Immature natural killer cell (primary cell): ENCODE data around the gene FMN2. TPM values are rescaled to one million over a fixed set of nuclear protein-coding genes. Genes with fewer than 3 reads are reported as not detected.

Experiments
- DNase-seq, 3 donors: peaks; one replicate each; pipeline ENCODE4 v3.0.0; 2022; ENCODE audit warnings: mixed read lengths in 1 of 3
- H3K27ac Mint-ChIP-seq, 6 donors: one replicate each; pipeline ENCODE4 v1.8.0; 2020; ENCODE audit warnings: mixed read lengths in 6 of 6, mild to moderate bottlenecking in 5 of 6, inconsistent platforms in 4 of 6, moderate library complexity in 3 of 6
- H3K27me3 Mint-ChIP-seq, 3 donors: one replicate each; pipeline ENCODE4 v1.8.0; 2020 to 2021; ENCODE audit warnings: low read depth in 3 of 3, mild to moderate bottlenecking in 3 of 3, mixed read lengths in 3 of 3, moderate library complexity in 3 of 3, inconsistent platforms in 1 of 3
- H3K36me3 Mint-ChIP-seq, 3 donors: one replicate each; pipeline ENCODE4 v1.8.0; 2020; ENCODE audit warnings: mixed read lengths in 3 of 3, inconsistent platforms in 2 of 3, mild to moderate bottlenecking in 2 of 3
- H3K4me1 Mint-ChIP-seq, 2 donors: one replicate each; pipeline ENCODE4 v1.8.0; 2020; ENCODE audit warnings: inconsistent platforms in 2 of 2, mild to moderate bottlenecking in 2 of 2, mixed read lengths in 2 of 2, moderate library complexity in 1 of 2
- H3K4me3 Mint-ChIP-seq, 5 donors: one replicate each; pipeline ENCODE4 v1.8.0; 2020; ENCODE audit warnings: mild to moderate bottlenecking in 5 of 5, mixed read lengths in 5 of 5, inconsistent platforms in 3 of 5, moderate library complexity in 3 of 5
- H3K9me3 Mint-ChIP-seq, 6 donors: one replicate each; pipeline ENCODE4 v1.8.0; 2020; ENCODE audit warnings: mild to moderate bottlenecking in 6 of 6, mixed read lengths in 6 of 6, inconsistent platforms in 4 of 6, moderate library complexity in 3 of 6
- polyA plus RNA-seq, 3 donors: library from polyadenylated mRNA; unstranded; fragments of 300-500 nt; fragmentation: Illumina TruSeq; gene quantifications; one replicate each; pipeline ENCODE4 v1.2.3, GENCODE V29; 2021

Gene FMN2
- polyA plus RNA-seq, 3 donors from 2014 or later = not detected

- Mint-ChIP-seq H3K27me3 (peaks cover 0 to 2% (median 2%) of the 10 kb centered on the region in 3 donors), H3K27ac (no peak overlapping the region), H3K36me3 (no peaks in the 10 kb centered on the region), H3K4me1 (no peaks in the 10 kb centered on the region), H3K9me3 (peaks cover 0 to 6% (median 1%) of the 10 kb centered on the region in 6 donors), H3K4me3 (no peak overlapping the region)
- DNase-seq = no peak
Measured at GRCh38 chr1:240420766-240421165, 329.1 kb downstream of the FMN2 start.

GRCh38 chr1:240423246-240423924 lies 331.7 kb downstream of the FMN2 start:
- H3K36me3 Mint-ChIP-seq = no peaks in the 10 kb centered on the region
- no peak overlapping the region for H3K27ac Mint-ChIP-seq
- no peak overlapping the region for H3K4me3 Mint-ChIP-seq

GRCh38 chr1:240424740-240425464 lies 333.2 kb downstream of the FMN2 start:
- Mint-ChIP-seq H3K4me1 (no peaks in the 10 kb centered on the region), H3K27me3 (peaks cover 0 to 4% (median 0%) of the 10 kb centered on the region in 3 donors), H3K4me3 (no peak overlapping the region), H3K27ac (no peak overlapping the region), H3K9me3 (peaks cover 0 to 6% (median 0%) of the 10 kb centered on the region in 6 donors), H3K36me3 (no peaks in the 10 kb centered on the region)
- DNase-seq = no peak

More at GRCh38 chr1:240423246-240423924, 331.7 kb downstream of the FMN2 start:
- peaks cover 0 to 6% (median 0%) of the 10 kb centered on the region in 6 donors for H3K9me3 Mint-ChIP-seq
- no peak for DNase-seq
- no peaks in the 10 kb centered on the region for H3K4me1 Mint-ChIP-seq
- H3K27me3 Mint-ChIP-seq = peaks cover 0 to 2% (median 0%) of the 10 kb centered on the region in 3 donors

DNA sequence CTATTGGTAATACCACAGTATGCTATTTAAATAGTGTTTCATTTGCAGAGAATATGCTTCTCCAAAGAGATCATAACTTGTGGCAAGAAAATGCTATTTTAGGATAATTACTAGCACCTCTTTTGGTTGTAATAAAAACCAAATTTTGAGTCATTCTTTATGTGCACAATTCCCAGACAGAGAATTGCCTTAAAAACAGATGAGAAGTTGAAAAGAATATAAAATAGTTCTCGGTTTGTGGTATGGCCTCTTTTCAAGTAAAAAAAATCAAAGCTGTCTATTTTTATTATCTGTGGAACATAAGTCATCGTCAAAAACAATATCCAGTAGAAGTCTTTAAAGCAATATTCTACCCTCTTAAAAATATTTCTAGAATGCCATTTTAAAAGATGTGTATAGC lies 334.4 kb downstream of the FMN2 start:
- no peak overlapping the region for H3K27ac Mint-ChIP-seq
- H3K9me3 Mint-ChIP-seq = no peaks in the 10 kb centered on the region
- peaks cover 0 to 4% (median 0%) of the 10 kb centered on the region in 3 donors for H3K27me3 Mint-ChIP-seq
- no peak overlapping the region for H3K4me3 Mint-ChIP-seq
- no peak for DNase-seq
- H3K4me1 Mint-ChIP-seq = no peaks in the 10 kb centered on the region
- no peaks in the 10 kb centered on the region for H3K36me3 Mint-ChIP-seq

DNA sequence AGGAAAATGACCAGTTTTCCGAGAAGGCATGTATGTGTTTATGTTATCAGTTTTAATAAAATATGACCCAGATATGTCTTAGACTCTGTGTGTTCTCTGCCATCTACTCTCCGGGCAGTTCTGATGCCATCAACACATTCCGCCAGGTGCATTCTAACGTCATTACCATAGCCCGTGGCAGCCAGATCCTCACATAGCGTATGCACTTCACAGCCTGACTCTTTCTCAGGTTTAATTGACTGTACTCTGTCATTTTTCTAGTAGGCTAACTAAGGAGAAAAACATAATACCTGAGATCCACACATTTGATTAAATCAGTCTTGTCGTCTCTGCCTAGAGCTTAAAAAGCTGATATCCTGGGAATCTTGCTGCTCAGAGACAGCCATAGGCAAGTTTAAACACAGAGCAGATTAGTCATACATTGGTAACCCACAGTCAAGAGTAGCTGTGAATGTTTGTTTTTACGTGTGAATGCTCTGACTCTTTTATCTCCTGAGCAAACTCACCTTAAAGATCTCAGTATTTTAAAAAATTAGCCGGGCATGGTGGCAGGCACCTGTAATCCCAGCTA lies 344.4 kb downstream of the FMN2 start:
- no peaks in the 10 kb centered on the region for H3K9me3 Mint-ChIP-seq

GRCh38 chr1:240441669-240442068 lies 350.0 kb downstream of the FMN2 start:
- Mint-ChIP-seq H3K27me3 (peaks cover 2 to 5% (median 5%) of the 10 kb centered on the region in 3 donors), H3K27ac (no peak overlapping the region), H3K9me3 (no peaks in the 10 kb centered on the region), H3K4me1 (no peaks in the 10 kb centered on the region), H3K36me3 (no peaks in the 10 kb centered on the region), H3K4me3 (no peak overlapping the region)
- no peak for DNase-seq

More for the DNA sequence above, 344.4 kb downstream of the FMN2 start:
- Mint-ChIP-seq H3K27ac (no peak overlapping the region), H3K36me3 (no peaks in the 10 kb centered on the region), H3K4me1 (no peaks in the 10 kb centered on the region), H3K4me3 (no peak overlapping the region), H3K27me3 (peaks cover 0 to 2% (median 0%) of the 10 kb centered on the region in 3 donors)
- DNase-seq = no peak

DNA sequence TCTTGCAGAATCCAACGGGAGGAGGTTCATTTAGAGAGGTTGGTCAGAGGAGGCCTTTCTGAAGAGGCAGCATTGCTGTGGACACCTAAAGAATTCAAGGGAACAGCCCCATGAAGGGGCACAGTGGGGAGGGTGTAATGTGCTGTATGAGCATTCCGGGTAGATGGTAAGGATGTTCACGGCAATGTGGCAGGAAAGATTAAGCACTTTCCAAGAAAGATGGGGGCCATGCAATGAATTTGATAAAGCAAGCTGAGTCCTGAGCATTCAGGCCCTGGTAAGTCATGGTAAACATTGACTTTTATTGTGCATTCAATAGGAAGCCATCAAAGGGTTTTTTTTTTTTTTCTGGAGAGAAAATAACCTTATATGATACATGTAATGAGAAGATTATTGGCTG lies 353.7 kb downstream of the FMN2 start:
- no peak overlapping the region for H3K4me3 Mint-ChIP-seq
- DNase-seq = no peak
- H3K27me3 Mint-ChIP-seq = peaks cover 3 to 5% (median 4%) of the 10 kb centered on the region in 3 donors
- no peaks in the 10 kb centered on the region for H3K4me1 Mint-ChIP-seq
- no peak overlapping the region for H3K27ac Mint-ChIP-seq
- no peaks in the 10 kb centered on the region for H3K9me3 Mint-ChIP-seq
- H3K36me3 Mint-ChIP-seq = no peaks in the 10 kb centered on the region

DNA sequence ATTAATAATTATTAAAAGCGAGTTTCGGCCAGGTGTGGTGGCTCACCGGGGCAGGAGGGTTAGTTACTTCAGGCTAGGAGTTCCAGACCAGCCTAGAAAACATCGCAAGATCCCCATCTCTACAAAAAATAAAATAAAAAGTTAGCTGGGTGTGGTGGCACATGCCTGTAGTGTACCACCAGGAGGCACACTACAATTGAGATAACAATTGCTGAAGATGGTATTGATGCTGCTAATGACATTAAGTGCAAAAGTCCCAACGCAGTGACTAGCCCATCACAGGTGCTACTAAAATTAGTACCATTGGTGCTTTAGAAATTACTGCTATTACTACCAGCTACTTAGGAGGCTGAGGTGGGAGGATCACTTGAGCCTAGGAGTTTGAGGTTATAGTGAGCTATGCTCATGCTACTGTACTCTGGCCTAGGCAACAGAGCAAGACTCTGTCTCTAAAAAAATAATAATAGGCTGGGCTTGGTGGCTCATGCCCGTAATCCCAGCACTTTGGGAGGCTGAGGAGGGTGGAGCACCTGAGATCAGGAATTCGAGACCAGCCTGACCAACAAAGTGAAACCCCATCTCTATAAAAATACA lies 363.6 kb downstream of the FMN2 start:
- no peaks in the 10 kb centered on the region for H3K36me3 Mint-ChIP-seq
- DNase-seq = peak; percentile 19 to 40 (median 31)
- H3K4me1 Mint-ChIP-seq = no peaks in the 10 kb centered on the region
- H3K4me3 Mint-ChIP-seq = no peak overlapping the region
- peaks cover 4 to 12% (median 9%) of the 10 kb centered on the region in 3 donors for H3K27me3 Mint-ChIP-seq
- peaks cover 0 to 6% (median 0%) of the 10 kb centered on the region in 6 donors for H3K9me3 Mint-ChIP-seq
- no peak overlapping the region for H3K27ac Mint-ChIP-seq

DNA sequence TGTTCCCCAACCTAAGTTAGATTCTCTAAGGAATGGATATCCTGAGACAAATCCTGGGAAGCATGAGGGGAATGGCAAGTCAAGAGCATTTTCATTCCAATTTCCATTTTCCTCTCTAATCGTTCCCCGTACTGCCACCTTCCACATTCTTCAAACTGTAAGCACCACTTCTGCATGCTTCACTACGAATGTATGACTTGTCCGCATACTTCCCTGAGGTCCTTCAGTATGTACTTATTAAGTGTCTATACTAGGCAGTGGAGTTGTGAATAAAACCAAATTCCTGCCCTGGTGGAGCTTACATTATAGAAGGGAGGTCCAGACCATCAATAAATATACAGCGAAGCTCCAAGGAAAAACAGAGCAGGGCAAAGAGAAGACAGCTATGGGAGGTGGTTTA lies 365.5 kb downstream of the FMN2 start:
- no peak overlapping the region for H3K4me3 Mint-ChIP-seq
- H3K27ac Mint-ChIP-seq = no peak overlapping the region
- DNase-seq = no peak

DNA sequence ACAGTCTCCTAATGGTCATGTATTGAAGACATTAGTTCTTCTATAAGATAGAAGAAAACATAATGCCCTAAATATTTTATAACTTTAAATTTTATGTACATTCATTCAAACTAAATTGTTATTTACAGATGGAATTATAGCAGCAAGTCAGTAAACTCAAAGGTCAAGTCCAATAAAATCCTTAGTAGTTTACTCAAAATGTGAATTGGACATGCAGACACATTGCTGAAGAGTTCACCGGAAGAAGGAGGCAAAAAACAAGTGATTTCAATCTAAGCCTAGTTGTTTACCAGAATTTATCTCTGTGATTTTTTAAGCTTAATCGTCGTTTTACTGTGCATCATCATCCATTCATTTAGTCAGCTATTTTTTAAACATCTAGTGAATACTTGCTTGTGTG lies 370.6 kb downstream of the FMN2 start:
- peaks cover 0 to 18% (median 7%) of the 10 kb centered on the region in 3 donors for H3K27me3 Mint-ChIP-seq
- no peak for DNase-seq
- H3K36me3 Mint-ChIP-seq = no peaks in the 10 kb centered on the region
- peaks cover 14 to 17% of the 10 kb centered on the region in 2 donors for H3K4me1 Mint-ChIP-seq
- no peak overlapping the region for H3K27ac Mint-ChIP-seq
- H3K9me3 Mint-ChIP-seq = no peaks in the 10 kb centered on the region
- no peak overlapping the region for H3K4me3 Mint-ChIP-seq

More for the DNA sequence above, 365.5 kb downstream of the FMN2 start:
- Mint-ChIP-seq H3K27me3 (peaks cover 4 to 15% (median 5%) of the 10 kb centered on the region in 3 donors), H3K4me1 (no peaks in the 10 kb centered on the region), H3K9me3 (peaks cover 0 to 6% (median 0%) of the 10 kb centered on the region in 6 donors), H3K36me3 (no peaks in the 10 kb centered on the region)

- Mint-ChIP-seq H3K36me3 (no peaks in the 10 kb centered on the region), H3K4me3 (no peak overlapping the region), H3K27ac (no peak overlapping the region), H3K4me1 (peaks cover 14 to 17% of the 10 kb centered on the region in 2 donors), H3K27me3 (peaks cover 0 to 13% (median 7%) of the 10 kb centered on the region in 3 donors), H3K9me3 (no peaks in the 10 kb centered on the region)
- DNase-seq = no peak
Measured at GRCh38 chr1:240462766-240463395, 371.2 kb downstream of the FMN2 start.

DNA sequence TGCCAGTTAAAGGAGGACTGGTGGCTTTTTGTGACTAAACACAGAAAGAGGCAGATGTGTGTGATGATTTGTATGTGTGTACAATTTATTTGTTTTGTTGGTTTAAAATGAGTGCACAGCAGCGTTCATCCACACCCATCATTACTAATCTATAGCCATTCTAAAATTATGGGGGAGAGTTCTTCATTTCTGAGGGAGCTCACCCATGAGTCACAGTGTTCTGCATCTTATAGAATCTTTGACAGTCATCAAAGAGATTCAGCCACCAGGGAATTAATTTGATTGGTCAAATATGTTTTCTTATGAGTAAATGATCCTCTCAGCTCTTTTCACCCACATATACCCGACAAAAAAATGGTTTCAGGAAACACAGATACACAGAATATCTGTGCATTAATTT lies 372.4 kb downstream of the FMN2 start:
- Mint-ChIP-seq H3K36me3 (no peaks in the 10 kb centered on the region), H3K9me3 (no peaks in the 10 kb centered on the region), H3K27ac (no peak overlapping the region), H3K4me3 (no peak overlapping the region), H3K27me3 (peaks cover 0 to 13% (median 12%) of the 10 kb centered on the region in 3 donors), H3K4me1 (peaks cover 14 to 17% of the 10 kb centered on the region in 2 donors)
- no peak for DNase-seq

DNA sequence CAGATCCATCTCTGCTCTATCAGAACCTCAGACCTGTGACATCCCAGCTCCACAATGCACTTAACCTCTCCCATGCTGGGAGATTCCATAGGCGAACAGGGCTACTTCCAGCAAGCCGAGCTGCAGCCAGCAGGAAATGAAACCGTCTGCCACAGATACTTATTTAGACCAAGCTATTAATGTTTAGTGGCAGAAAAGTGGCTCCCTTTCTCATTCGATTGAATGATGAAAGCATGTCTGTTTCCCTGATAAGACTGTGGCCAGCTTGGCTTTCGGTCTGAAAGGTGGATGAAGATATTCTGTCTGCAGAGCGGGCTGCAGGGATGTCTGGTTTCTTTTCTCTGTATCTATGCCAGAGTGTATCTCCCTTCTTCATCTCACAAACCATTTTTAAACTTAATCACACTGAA lies 373.9 kb downstream of the FMN2 start:
- no peak for DNase-seq
- Mint-ChIP-seq H3K9me3 (no peaks in the 10 kb centered on the region), H3K36me3 (no peaks in the 10 kb centered on the region), H3K27ac (peak overlapping the region in 1 of 6 donors; percentile 2), H3K4me1 (peaks cover 14 to 17% of the 10 kb centered on the region in 2 donors), H3K27me3 (peaks cover 5 to 10% (median 8%) of the 10 kb centered on the region in 3 donors), H3K4me3 (peak overlapping the region in 3 of 5 donors; percentile 33 to 60 (median 39))
